Peyer's patch (tissue), 4 donors: Measurements from ENCODE around the gene ADK.

Experiments
- POLR2A ChIP-seq, 2 donors: fragments of 450-650 bp; IDR thresholded peaks; one replicate each; pipeline ENCODE4 v1.5.1; 2017; ENCODE audit warnings: antibody characterized with exemption in 2 of 2, mild to moderate bottlenecking in 2 of 2, moderate library complexity in 2 of 2
- TF ChIP-seq, protein P1 (sequence below), 6 experiments: fragments of 450-650 bp in 4 of 6; fragments of 200-600 bp in 2 of 6; sonication (generic) in 1 of 6; IDR thresholded peaks; one replicate each; pipeline ENCODE4 v1.5.1; 2017 to 2019; ENCODE audit warnings: antibody characterized with exemption in 6 of 6, mild to moderate bottlenecking in 3 of 6, moderate library complexity in 1 of 6

DNA sequence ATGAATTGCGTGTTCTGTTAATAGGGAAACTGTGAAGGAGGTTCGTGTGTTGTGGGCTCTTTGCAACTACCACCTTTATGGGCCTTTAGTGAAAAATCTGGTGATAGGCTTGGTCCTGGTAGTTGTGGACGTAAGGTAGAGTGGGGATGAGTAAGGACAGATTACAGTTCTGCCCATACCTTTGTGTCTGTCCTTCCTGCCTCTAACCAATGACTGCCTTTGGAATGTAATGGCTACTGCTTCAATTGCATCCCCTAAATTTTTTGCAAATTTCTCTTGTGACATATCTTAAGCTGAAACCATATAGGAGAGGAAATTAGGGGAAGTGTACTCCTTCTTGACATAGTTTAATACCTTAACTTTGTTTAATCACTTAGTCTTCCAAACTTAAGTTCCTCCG, 82.3 kb downstream of the ADK start:
- TF ChIP-seq, protein P1, sequence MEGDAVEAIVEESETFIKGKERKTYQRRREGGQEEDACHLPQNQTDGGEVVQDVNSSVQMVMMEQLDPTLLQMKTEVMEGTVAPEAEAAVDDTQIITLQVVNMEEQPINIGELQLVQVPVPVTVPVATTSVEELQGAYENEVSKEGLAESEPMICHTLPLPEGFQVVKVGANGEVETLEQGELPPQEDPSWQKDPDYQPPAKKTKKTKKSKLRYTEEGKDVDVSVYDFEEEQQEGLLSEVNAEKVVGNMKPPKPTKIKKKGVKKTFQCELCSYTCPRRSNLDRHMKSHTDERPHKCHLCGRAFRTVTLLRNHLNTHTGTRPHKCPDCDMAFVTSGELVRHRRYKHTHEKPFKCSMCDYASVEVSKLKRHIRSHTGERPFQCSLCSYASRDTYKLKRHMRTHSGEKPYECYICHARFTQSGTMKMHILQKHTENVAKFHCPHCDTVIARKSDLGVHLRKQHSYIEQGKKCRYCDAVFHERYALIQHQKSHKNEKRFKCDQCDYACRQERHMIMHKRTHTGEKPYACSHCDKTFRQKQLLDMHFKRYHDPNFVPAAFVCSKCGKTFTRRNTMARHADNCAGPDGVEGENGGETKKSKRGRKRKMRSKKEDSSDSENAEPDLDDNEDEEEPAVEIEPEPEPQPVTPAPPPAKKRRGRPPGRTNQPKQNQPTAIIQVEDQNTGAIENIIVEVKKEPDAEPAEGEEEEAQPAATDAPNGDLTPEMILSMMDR (IDR thresholded peaks at IDR 0.05) = no peak
- TF ChIP-seq POLR2A (IDR thresholded peaks at IDR 0.05) = no peak
